ENCODE measurements around the gene KIF5C.

KIF5C gene

DNA sequence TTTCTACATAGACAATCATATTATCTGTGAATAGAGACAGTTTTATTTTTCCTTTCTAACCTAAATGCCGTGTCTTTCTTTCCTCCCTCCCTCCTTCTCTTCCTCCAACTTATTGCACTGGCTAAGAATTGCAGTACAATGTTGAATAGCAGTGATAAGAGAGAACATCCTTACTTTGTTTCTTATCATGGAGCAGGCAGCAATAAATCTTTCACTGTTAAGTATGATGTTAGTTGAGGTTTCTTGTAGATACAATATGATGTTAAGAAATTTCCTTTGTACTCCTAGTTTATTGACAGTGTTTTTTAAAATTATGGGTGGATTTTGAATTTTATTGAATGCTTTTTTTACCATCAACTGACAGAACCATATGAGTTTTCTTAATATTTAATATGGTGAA, 169.5 kb downstream of the KIF5C start:
- DNase-seq (ENCODE audit: low read depth), result no peak

DNA sequence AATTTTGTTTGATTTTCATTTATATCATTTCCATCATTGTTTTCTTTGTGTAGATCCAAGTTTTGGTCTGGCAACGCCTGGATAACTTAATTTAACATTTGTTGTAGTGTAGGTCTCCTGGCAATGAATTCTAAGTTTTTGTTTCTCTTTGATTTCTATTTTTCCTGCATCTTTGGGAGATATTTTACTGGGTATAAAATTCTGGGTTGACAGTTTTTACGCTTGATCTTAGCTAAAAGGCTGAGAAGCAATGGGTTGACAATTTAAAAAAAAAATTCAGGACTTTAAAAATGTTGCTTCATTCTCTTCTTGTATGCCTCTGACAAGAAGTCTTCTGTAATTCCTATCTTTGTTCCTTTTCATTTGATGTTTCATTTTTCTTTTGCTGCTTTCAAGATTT, 172.1 kb downstream of the KIF5C start:
- no peak for DNase-seq (ENCODE audit: low read depth)

DNA sequence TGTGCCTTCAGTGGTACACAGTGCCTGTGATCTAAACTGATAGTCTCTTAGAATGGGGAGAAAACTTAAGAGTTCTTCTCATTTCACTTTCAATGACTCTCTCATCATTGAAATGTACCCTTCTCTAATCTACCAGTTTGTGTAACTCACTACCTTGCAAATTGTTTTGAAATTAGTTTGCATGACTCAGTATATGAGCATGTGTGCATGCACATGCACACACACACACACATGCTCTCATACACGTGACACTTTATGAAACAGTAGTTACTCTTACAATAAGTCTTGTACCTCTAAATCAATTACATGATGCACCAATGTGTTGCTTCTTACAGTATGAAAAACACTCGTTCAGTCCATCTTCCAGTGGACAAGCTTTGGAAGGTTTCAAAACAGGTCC, 174.1 kb downstream of the KIF5C start:
- no peak for DNase-seq (ENCODE audit: low read depth)

- no peak for DNase-seq (ENCODE audit: low read depth)
Measured at GRCh38 chr2:149050188-149050587, 175.2 kb downstream of the KIF5C start.

- no peak for DNase-seq (ENCODE audit: low read depth)
Measured at GRCh38 chr2:149055751-149056150, 180.7 kb downstream of the KIF5C start.

GRCh38 chr2:149056541-149057255, 181.7 kb downstream of the KIF5C start:
- DNase-seq (ENCODE audit: low read depth), result no peak

DNA sequence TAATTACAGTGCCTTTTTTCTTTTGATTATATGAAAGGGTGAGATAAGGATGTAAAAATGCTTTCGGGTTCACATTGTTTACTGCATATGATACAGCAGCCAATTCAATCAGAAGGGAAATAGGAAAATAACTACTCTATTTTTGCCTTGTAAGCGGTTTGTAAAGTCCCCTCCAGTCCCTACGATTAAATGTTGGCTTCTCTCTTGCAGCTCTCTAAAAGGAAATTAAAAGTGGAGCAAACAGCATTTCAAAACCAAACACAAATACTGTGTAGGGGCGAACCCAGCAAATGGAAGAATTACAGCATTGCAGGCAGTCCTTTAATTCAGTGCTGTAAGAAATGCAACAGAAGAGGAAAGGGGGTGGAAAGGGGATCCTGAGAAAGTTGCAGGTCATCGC, 182.4 kb downstream of the KIF5C start:
- DNase-seq (ENCODE audit: low read depth), result no peak

GRCh38 chr2:149058936-149059335, 183.9 kb downstream of the KIF5C start:
- DNase-seq (ENCODE audit: low read depth), result no peak

- no peak for DNase-seq (ENCODE audit: low read depth)
Measured at GRCh38 chr2:149059822-149060221, 184.8 kb downstream of the KIF5C start.

GRCh38 chr2:149061133-149061745, 186.2 kb downstream of the KIF5C start:
- no peak for DNase-seq (ENCODE audit: low read depth)

GRCh38 chr2:149062531-149062930, 187.5 kb downstream of the KIF5C start:
- no peak for DNase-seq (ENCODE audit: low read depth)

- DNase-seq (ENCODE audit: low read depth), result no peak
Measured at GRCh38 chr2:149063177-149063576, 188.2 kb downstream of the KIF5C start.

DNA sequence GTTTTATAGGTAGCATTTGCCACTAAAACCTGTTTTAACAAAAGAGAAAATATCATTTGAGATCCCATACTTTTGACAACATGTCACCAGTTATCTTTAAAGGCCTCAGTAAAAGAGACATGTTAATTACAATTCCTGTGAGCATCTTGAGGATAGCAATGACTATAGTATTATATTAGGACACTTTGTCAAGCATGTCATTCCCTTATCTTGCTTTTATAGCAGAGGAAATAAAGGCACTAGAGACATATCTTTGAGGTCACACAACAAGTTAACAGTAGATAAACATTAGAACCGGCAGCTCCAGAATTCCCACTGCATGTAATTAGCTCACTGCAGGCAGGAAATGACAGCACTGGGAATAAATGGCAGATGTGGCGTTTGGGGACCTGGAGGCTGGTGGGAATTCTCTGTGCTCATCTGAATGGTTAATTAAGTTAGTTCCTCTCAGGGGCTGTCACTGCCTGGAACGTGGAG, 189.4 kb downstream of the KIF5C start:
- no peak for DNase-seq (ENCODE audit: low read depth)

- no peak for DNase-seq (ENCODE audit: low read depth)
Measured at GRCh38 chr2:149064856-149065630, 190.0 kb downstream of the KIF5C start.

- DNase-seq (ENCODE audit: low read depth), result no peak
Measured at GRCh38 chr2:149068225-149068995, 193.4 kb downstream of the KIF5C start.

DNA sequence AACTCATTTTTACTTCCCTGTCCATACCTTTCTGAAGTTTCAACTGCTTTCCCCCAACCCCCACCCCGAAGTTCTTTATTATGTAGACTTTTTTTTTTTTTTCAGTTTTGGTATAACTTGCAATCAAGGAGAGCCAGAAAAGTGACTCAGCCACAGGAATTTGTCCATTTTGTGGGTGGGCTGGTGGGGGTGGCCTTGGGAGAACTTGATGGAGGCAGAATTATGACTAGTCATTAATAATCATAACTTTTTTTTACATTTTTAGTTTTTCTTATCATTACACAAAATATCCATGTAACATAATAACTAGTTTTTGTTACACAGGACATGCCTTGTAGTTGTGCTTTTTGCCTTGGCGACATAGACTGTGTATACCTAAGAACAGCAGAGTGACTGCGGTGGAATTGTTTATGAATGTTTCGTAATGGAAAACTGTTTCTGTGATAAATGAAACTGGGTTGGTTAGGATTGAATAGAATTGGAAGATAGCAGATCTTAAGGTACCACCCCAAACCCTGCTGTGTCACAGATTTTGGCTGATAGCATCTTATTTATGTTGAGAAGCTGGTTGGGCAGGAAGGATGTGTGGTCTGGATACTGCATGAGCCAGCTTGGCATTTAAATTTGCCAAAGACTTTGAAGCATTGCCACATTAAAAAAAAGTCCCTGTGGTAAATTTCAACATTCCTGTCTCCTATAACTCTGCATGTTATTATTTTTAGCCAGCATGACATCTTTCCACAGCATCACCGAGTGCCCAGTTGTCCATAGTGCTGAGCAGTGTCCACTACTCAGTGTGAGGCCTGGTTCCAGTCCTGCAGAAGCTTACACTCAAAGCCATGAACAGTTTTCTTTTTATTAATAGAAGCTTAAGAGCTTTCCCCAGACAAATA, 194.2 kb downstream of the KIF5C start:
- DNase-seq (ENCODE audit: low read depth), result no peak

- no peak for DNase-seq (ENCODE audit: low read depth)
Measured at GRCh38 chr2:149070681-149071320, 195.8 kb downstream of the KIF5C start.

GRCh38 chr2:149075105-149075504, 200.1 kb downstream of the KIF5C start:
- no peak for DNase-seq (ENCODE audit: low read depth)

DNA sequence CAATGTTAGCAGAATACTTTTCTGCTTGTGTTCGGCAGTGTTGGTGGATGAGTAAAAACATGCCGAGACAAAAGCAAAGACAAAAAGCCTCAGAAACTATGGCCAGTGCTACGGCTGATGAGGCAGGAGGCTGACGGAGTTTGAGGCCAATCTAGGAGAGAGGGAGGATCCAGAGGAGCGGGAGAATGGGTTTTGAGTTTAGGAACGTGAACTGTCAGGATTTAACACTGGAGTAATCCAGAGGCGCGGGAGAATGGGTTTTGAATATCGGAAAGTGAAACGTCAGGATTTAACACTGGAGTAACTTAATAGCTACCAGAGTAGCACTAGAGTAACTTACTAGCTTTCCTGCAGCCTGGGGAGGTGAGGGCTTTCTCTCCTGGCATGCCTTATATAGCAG, 200.8 kb downstream of the KIF5C start:
- no peak for DNase-seq (ENCODE audit: low read depth)

Data from fibroblast of the conjunctiva (primary cell).